SK-N-SH treated with all-trans-retinoic acid at 6 μM for 48 hours (cell line): Measurements from ENCODE around the gene SCCPDH.

Experiments used
- ATAC-seq: fragments of 200-7000 bp; cut with Tn5 transposase; 3 replicates; pipeline ENCODE4 v1.9.1; 2020; ENCODE audit warnings: mild to moderate bottlenecking, moderate library complexity
- ARNTL ChIP-seq: fragments of 450-650 bp; formaldehyde crosslinking; IDR thresholded peaks from 2 replicates; pipeline ENCODE4 v1.5.0; 2020; ENCODE audit warnings: low read depth, mild to moderate bottlenecking, moderate library complexity, borderline replicate concordance
- BACH2 ChIP-seq: fragments of 250-450 bp; sonication (Bioruptor Pico); IDR thresholded peaks from 2 replicates; pipeline ENCODE4 v1.9.0; 2021; ENCODE audit warnings: mild to moderate bottlenecking, borderline replicate concordance
- CREB5 ChIP-seq: fragments of 250-450 bp; sonication (Bioruptor Pico); IDR thresholded peaks from 2 replicates; pipeline ENCODE4 v1.5.1; 2020; ENCODE audit warnings: low read depth, mild to moderate bottlenecking, moderate library complexity
- CSDC2 ChIP-seq: fragments of 250-450 bp; sonication (Bioruptor Pico); IDR thresholded peaks from 2 replicates; pipeline ENCODE4 v1.5.0; 2020; ENCODE audit warnings: mild to moderate bottlenecking, moderate library complexity
- ESRRG ChIP-seq: fragments of 250-450 bp; sonication (Bioruptor Pico); IDR thresholded peaks from 2 replicates; pipeline ENCODE4 v1.6.1; 2021; ENCODE audit warnings: mild to moderate bottlenecking
- GLIS3 ChIP-seq: fragments of 250-450 bp; sonication (Bioruptor Pico); IDR thresholded peaks from 2 replicates; pipeline ENCODE4 v1.5.0; 2020; ENCODE audit warnings: mild to moderate bottlenecking, moderate library complexity
- ISL1 ChIP-seq: fragments of 250-450 bp; sonication (Bioruptor Pico); IDR thresholded peaks from 2 replicates; pipeline ENCODE4 v2.1.2; 2022; ENCODE audit warnings: mild to moderate bottlenecking, moderate library complexity
- PATZ1 ChIP-seq: fragments of 250-450 bp; sonication (Bioruptor Pico); IDR thresholded peaks from 2 replicates; pipeline ENCODE4 v1.8.0; 2020; ENCODE audit warnings: mild to moderate bottlenecking, moderate library complexity, borderline replicate concordance
- POU6F1 ChIP-seq: fragments of 250-450 bp; sonication (Bioruptor Pico); IDR thresholded peaks from 2 replicates; pipeline ENCODE4 v1.8.0; 2021; ENCODE audit warnings: low read depth, mild to moderate bottlenecking, moderate library complexity, borderline replicate concordance
- PPARA ChIP-seq: fragments of 250-450 bp; sonication (Bioruptor Pico); IDR thresholded peaks from 2 replicates; pipeline ENCODE4 v1.5.0; 2020; ENCODE audit warnings: mild to moderate bottlenecking, borderline replicate concordance
- SNAI2 ChIP-seq: fragments of 250-450 bp; sonication (Bioruptor Pico); IDR thresholded peaks from 2 replicates; pipeline ENCODE4 v1.5.0; 2020; ENCODE audit warnings: mild to moderate bottlenecking, moderate library complexity
- TCF4 ChIP-seq: fragments of 250-450 bp; sonication (Bioruptor Pico); IDR thresholded peaks from 2 replicates; pipeline ENCODE4 v1.8.0; 2021; ENCODE audit warnings: mild to moderate bottlenecking, moderate library complexity, borderline replicate concordance
- TOX ChIP-seq: fragments of 250-450 bp; sonication (Bioruptor Pico); IDR thresholded peaks from 2 replicates; pipeline ENCODE4 v1.8.0; 2021; ENCODE audit warnings: mild to moderate bottlenecking, moderate library complexity, borderline replicate concordance
- ZC3H10 ChIP-seq: fragments of 250-450 bp; sonication (Bioruptor Pico); IDR thresholded peaks from 2 replicates; pipeline ENCODE4 v1.5.1; 2021; ENCODE audit warnings: mild to moderate bottlenecking, moderate library complexity
- ZFP3 ChIP-seq: fragments of 250-450 bp; sonication (Bioruptor Pico); IDR thresholded peaks from 2 replicates; pipeline ENCODE4 v1.5.0; 2020; ENCODE audit warnings: mild to moderate bottlenecking, moderate library complexity
- ZFP30 ChIP-seq: fragments of 450-650 bp; formaldehyde crosslinking; IDR thresholded peaks from 2 replicates; pipeline ENCODE4 v1.5.0; 2022; ENCODE audit warnings: mild to moderate bottlenecking, moderate library complexity
- ZNF565 ChIP-seq: fragments of 450-650 bp; formaldehyde crosslinking; conservative IDR thresholded peaks from 2 replicates; pipeline ENCODE4 v1.5.0; 2020; ENCODE audit warnings: low read depth, mild to moderate bottlenecking, moderate library complexity
- ZNF70 ChIP-seq: fragments of 450-650 bp; formaldehyde crosslinking; IDR thresholded peaks from 2 replicates; pipeline ENCODE4 v1.5.0; 2020; ENCODE audit warnings: mild to moderate bottlenecking, moderate library complexity
- ZNF8 ChIP-seq: fragments of 450-650 bp; formaldehyde crosslinking; IDR thresholded peaks from 2 replicates; pipeline ENCODE4 v1.5.0; 2020; ENCODE audit warnings: mild to moderate bottlenecking, moderate library complexity
- TF ChIP-seq, protein P1 (sequence below): fragments of 250-450 bp; sonication (Bioruptor Pico); IDR thresholded peaks from 2 replicates; pipeline ENCODE4 v1.5.0; 2020; ENCODE audit warnings: mild to moderate bottlenecking, moderate library complexity

Gene SCCPDH

DNA sequence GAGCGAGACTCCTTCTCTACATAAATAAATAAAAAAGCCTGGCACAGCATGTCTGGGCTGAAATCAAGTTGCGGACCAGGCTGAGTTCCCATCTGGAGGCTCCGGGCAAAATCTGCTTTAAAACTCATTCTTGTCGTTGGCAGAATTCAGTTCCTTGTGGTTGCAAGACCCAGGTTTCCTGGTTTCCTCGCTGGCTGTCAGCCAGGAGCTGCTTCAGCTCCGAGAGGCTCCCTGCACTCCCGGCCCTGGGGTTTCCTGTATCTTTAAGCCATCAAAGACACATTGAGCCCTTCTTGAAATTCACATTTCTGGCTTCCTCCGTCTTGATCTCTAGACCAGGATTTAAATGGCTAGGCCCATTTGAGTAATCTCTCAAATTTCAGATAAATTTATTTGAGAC, 20.6 kb upstream of the SCCPDH start:
- ATAC-seq = no peak
- TF ChIP-seq ARNTL (no peak), ZFP30 (CRISPR knock-in tag) (no peak), ZNF565 (no peak), TCF4 (CRISPR knock-in tag) (no peak), BACH2 (CRISPR knock-in tag) (no peak), CREB5 (CRISPR knock-in tag) (no peak), ESRRG (CRISPR knock-in tag) (no peak)

DNA sequence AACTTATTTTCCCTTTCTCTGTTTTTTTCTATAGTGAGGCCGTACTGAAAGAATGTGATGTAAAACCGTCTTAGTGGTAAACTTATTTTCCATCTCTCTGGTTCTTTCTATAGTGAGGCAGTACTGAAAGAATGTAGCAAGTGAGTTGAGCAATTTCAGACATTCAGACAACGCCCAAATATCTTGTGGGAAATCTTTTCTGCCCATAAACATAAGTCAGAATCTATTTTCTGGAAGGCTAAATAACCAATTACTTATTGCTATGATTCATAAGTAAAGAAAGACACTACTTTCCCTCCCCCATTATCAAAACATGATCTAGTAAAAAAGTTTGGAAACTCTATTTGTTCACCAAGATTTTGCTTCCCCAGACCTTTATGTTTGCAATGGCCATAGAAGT, 18.8 kb upstream of the SCCPDH start:
- ATAC-seq = peak; percentile 95
- TF ChIP-seq ZNF70 (CRISPR knock-in tag) = no peak
- no peak for TF ChIP-seq CSDC2
- TF ChIP-seq ISL1 (CRISPR knock-in tag) = no peak
- TF ChIP-seq TOX = peak; percentile 49; the same call in 1 of the 2 replicates
- TF ChIP-seq ZNF8 = no peak
- TF ChIP-seq ZC3H10 = 0 out of 2 replicates have a peak, but pooled peaks have one; percentile 51
- no peak for TF ChIP-seq ZFP30 (CRISPR knock-in tag)

- TF ChIP-seq TCF4 (CRISPR knock-in tag) = no peak
- no peak for TF ChIP-seq SNAI2 (CRISPR knock-in tag)
- TF ChIP-seq PATZ1 (CRISPR knock-in tag) = no peak
- no peak for TF ChIP-seq GLIS3 (CRISPR knock-in tag)
- no peak for TF ChIP-seq ARNTL
- no peak for TF ChIP-seq ZNF8
- no peak for TF ChIP-seq ZC3H10
- no peak for ATAC-seq
Measured at GRCh38 chr1:246708166-246708565, 16.0 kb upstream of the SCCPDH start.

DNA sequence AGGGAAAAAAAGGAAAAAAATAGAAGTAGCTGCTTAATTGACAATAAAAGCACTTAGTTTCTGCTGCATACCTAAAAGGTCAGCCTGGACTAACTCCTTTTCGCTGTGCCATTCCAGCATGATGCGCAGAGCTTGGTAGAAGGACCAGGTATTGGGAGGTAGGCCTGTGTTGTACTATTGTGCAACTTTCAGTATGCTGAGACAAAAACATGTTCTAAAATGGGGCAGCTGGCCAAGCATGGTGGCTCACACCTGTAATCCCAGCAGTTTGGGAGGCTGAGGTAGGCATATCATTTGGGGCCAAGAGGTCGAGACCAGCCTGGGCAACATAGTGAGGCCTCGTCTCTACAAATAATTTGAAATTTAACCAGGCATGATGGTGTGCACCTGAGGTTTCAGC, 15.0 kb upstream of the SCCPDH start:
- ATAC-seq = no peak
- no peak for TF ChIP-seq ZNF8

DNA sequence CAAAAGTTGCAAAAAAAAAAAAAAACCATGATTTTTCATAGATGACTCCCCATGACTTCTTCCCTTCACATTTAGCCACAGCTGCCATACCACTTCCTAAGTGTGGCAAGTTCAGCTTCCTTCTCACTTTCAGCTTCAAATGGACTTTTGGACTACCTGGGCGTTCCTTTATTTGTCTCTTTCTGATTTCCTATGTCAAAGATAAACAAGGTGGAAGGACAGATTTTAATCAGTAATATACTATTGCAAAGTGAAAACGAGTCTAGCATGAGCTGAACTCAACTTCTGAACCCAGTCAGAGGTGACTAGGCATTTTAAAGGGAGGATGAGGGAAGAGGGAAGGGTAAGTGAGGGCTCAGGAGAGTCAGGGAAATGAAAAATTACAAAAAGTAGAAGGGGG, 14.4 kb upstream of the SCCPDH start:
- TF ChIP-seq ZNF70 (CRISPR knock-in tag) = no peak
- no peak for TF ChIP-seq ARNTL
- TF ChIP-seq CREB5 (CRISPR knock-in tag) = no peak
- no peak for TF ChIP-seq BACH2 (CRISPR knock-in tag)
- TF ChIP-seq ZFP3 = no peak
- TF ChIP-seq CSDC2 = no peak
- TF ChIP-seq, protein P1, sequence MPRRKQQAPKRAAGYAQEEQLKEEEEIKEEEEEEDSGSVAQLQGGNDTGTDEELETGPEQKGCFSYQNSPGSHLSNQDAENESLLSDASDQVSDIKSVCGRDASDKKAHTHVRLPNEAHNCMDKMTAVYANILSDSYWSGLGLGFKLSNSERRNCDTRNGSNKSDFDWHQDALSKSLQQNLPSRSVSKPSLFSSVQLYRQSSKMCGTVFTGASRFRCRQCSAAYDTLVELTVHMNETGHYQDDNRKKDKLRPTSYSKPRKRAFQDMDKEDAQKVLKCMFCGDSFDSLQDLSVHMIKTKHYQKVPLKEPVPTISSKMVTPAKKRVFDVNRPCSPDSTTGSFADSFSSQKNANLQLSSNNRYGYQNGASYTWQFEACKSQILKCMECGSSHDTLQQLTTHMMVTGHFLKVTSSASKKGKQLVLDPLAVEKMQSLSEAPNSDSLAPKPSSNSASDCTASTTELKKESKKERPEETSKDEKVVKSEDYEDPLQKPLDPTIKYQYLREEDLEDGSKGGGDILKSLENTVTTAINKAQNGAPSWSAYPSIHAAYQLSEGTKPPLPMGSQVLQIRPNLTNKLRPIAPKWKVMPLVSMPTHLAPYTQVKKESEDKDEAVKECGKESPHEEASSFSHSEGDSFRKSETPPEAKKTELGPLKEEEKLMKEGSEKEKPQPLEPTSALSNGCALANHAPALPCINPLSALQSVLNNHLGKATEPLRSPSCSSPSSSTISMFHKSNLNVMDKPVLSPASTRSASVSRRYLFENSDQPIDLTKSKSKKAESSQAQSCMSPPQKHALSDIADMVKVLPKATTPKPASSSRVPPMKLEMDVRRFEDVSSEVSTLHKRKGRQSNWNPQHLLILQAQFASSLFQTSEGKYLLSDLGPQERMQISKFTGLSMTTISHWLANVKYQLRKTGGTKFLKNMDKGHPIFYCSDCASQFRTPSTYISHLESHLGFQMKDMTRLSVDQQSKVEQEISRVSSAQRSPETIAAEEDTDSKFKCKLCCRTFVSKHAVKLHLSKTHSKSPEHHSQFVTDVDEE (CRISPR knock-in tag) = no peak
- no peak for TF ChIP-seq ISL1 (CRISPR knock-in tag)
- no peak for TF ChIP-seq TCF4 (CRISPR knock-in tag)
- no peak for TF ChIP-seq PPARA (CRISPR knock-in tag)
- no peak for TF ChIP-seq ESRRG (CRISPR knock-in tag)
- no peak for TF ChIP-seq SNAI2 (CRISPR knock-in tag)
- TF ChIP-seq POU6F1 (CRISPR knock-in tag) = no peak
- no peak for TF ChIP-seq ZNF8
- TF ChIP-seq ZC3H10 = no peak
- TF ChIP-seq TOX = no peak
- no peak for TF ChIP-seq GLIS3 (CRISPR knock-in tag)
- TF ChIP-seq, all 23 proteins: peak for 0
- ATAC-seq = no peak
